Mesendoderm (in vitro differentiated cells): ENCODE results near the gene PSAP.
A peak's percentile ranks its signal among the peaks of the same experiment; 100 is the strongest.
"Not testable (repeated sequence)": the region's sequence is repeated elsewhere in the genome, so short reads cannot be mapped to it uniquely, and the experiment has no call there.

ENCODE experiments used
- DNase-seq: peaks from one replicate; pipeline ENCODE4 v3.0.0; 2013
- H2AK5ac ChIP-seq: 2 replicates; pipeline ENCODE4 v1.6.1; 2013; ENCODE audit warnings: low read length, inconsistent platforms
- H2BK120ac ChIP-seq: 2 replicates; pipeline ENCODE4 v1.6.1; 2013; ENCODE audit warnings: low read depth, mild to moderate bottlenecking, low read length, moderate library complexity, mixed read lengths
- H2BK15ac ChIP-seq: replicated peaks from 2 replicates; pipeline ENCODE4 v1.6.1; 2013; ENCODE audit warnings: low read depth, mild to moderate bottlenecking, moderate library complexity
- H2BK5ac ChIP-seq: 2 replicates; pipeline ENCODE4 v1.6.1; 2013; ENCODE audit warnings: low read length, inconsistent platforms
- H3K18ac ChIP-seq: 2 replicates; pipeline ENCODE4 v1.6.1; 2013; ENCODE audit warnings: mild to moderate bottlenecking, low read length, mixed read lengths
- H3K23ac ChIP-seq: one replicate; pipeline ENCODE4 v1.6.1; 2013; ENCODE audit warnings: low read length
- H3K27ac ChIP-seq: 2 replicates; pipeline ENCODE4 v1.5.1; 2013; ENCODE audit warnings: low read depth, mild to moderate bottlenecking, inconsistent platforms, low read length, moderate library complexity
- H3K27me3 ChIP-seq: 2 replicates; pipeline ENCODE4 v1.6.1; 2013; ENCODE audit warnings: low read length, control low read depth, mild to moderate bottlenecking, inconsistent platforms; ENCODE audit not compliant: insufficient read depth, poor library complexity
- H3K36me3 ChIP-seq: 2 replicates; pipeline ENCODE4 v1.6.1; 2013; ENCODE audit warnings: low read length, inconsistent platforms; ENCODE audit not compliant: control insufficient read depth, insufficient read depth
- H3K4ac ChIP-seq: one replicate; pipeline ENCODE4 v1.6.1; 2013; ENCODE audit warnings: low read depth, mild to moderate bottlenecking, low read length, moderate library complexity
- H3K4me1 ChIP-seq: 2 replicates; pipeline ENCODE4 v1.6.1; 2013; ENCODE audit warnings: low read depth, low read length, inconsistent platforms; ENCODE audit not compliant: control insufficient read depth
- H3K4me2 ChIP-seq: 2 replicates; pipeline ENCODE4 v1.6.1; 2013; ENCODE audit warnings: low read length
- H3K4me3 ChIP-seq: 2 replicates; pipeline ENCODE4 v1.5.1; 2013; ENCODE audit warnings: mild to moderate bottlenecking, low read length
- H3K56ac ChIP-seq: one replicate; pipeline ENCODE4 v1.6.1; 2013; ENCODE audit warnings: low read length
- H3K79me1 ChIP-seq: 2 replicates; pipeline ENCODE4 v1.6.1; 2013; ENCODE audit warnings: low read length, inconsistent platforms
- H3K79me2 ChIP-seq: 2 replicates; pipeline ENCODE4 v1.6.1; 2013; ENCODE audit warnings: mild to moderate bottlenecking, low read length; ENCODE audit not compliant: control insufficient read depth, insufficient read depth
- H3K9ac ChIP-seq: 2 replicates; pipeline ENCODE4 v1.6.1; 2013; ENCODE audit warnings: low read length, inconsistent platforms
- H4K5ac ChIP-seq: one replicate; pipeline ENCODE4 v1.6.1; 2013; ENCODE audit warnings: low read length
- H4K8ac ChIP-seq: one replicate; pipeline ENCODE4 v1.6.1; 2013; ENCODE audit warnings: low read depth, mild to moderate bottlenecking, control low read depth, low read length, moderate library complexity
- WGBS: extraction: QIAGEN DNeasy Blood & Tissue Kit; methylation state at CpG from one replicate; pipeline ENCODE4 v1.1.7; 2013; ENCODE audit warnings: low lambda C conversion rate, missing lambda C conversion rate; ENCODE audit not compliant: insufficient coverage; ENCODE audit errors: extremely low coverage; 5-methylcytosine and 5-hydroxymethylcytosine counted together

PSAP gene

GRCh38 chr10:71878327-71879034 is 27.4 kb upstream of the PSAP start:
- Histone ChIP-seq H3K27ac (no peak overlapping the region), H3K4ac (no peak overlapping the region), H3K79me2 (no peaks in the 10 kb centered on the region), H2BK15ac (no peak overlapping the region), H3K23ac (no peak overlapping the region), H3K4me3 (no peak overlapping the region), H3K79me1 (no peaks in the 10 kb centered on the region), H3K9ac (peak overlapping the region; percentile 30), H3K27me3 (no peaks in the 10 kb centered on the region), H4K5ac (no peak overlapping the region), H3K36me3 (no peaks in the 10 kb centered on the region), H3K18ac (no peak overlapping the region), H3K4me2 (no peak overlapping the region), H3K4me1 (no peaks in the 10 kb centered on the region), H2BK120ac (no peak overlapping the region), H2BK5ac (no peak overlapping the region), H4K8ac (no peak overlapping the region), H3K56ac (peak overlapping the region; percentile 65), H2AK5ac (no peak overlapping the region)
- WGBS: no CpG with 5 or more reads among the region's 18 CpGs
- peak; percentile 77 for DNase-seq

DNA sequence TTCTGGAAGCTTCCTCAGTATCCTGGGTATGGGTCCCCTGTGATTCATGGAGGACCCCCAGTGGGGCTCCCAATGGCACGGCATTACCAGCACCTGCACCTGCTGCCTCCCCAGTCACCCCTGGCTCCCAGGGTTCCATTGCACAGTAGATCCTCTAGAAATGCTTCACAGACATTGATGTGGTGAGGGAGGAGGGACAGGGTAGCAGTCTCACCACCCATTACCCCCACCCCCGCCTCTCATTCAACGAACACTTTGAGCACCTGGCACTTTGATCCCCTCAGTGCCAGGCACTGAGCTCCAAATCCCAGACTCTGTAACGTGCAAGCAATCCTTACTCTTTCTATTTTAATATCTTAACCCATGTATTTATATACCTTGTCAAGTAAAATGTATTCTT is 26.8 kb upstream of the PSAP start:
- Histone ChIP-seq H2BK120ac (no peak overlapping the region), H2BK15ac (no peak overlapping the region), H4K8ac (no peak overlapping the region), H3K9ac (no peak overlapping the region), H3K4me3 (no peak overlapping the region), H3K4ac (no peak overlapping the region), H3K23ac (no peak overlapping the region), H3K18ac (no peak overlapping the region), H3K79me1 (no peaks in the 10 kb centered on the region), H3K4me1 (no peaks in the 10 kb centered on the region), H3K56ac (no peak overlapping the region), H3K4me2 (no peak overlapping the region), H2AK5ac (no peak overlapping the region), H3K36me3 (no peaks in the 10 kb centered on the region), H2BK5ac (no peak overlapping the region), H3K27ac (no peak overlapping the region), H4K5ac (no peak overlapping the region), H3K79me2 (no peaks in the 10 kb centered on the region), H3K27me3 (no peaks in the 10 kb centered on the region)
- WGBS: no CpG with 5 or more reads among the region's 4 CpGs
- no peak for DNase-seq

- not testable (repeated sequence) for H3K27me3 ChIP-seq, H3K4me3 ChIP-seq, DNase-seq, H3K36me3 ChIP-seq, H3K9ac ChIP-seq, H2AK5ac ChIP-seq, H2BK15ac ChIP-seq, H2BK120ac ChIP-seq, H3K18ac ChIP-seq, H4K8ac ChIP-seq, H3K23ac ChIP-seq, H3K4me2 ChIP-seq, H3K27ac ChIP-seq, H3K79me1 ChIP-seq, H3K79me2 ChIP-seq, H3K4me1 ChIP-seq, H3K4ac ChIP-seq, H2BK5ac ChIP-seq, H4K5ac ChIP-seq, H3K56ac ChIP-seq
- no CpG with 5 or more reads among the region's 13 CpGs for WGBS
Observed at GRCh38 chr10:71874680-71875354, 23.8 kb upstream of the PSAP start.

DNA sequence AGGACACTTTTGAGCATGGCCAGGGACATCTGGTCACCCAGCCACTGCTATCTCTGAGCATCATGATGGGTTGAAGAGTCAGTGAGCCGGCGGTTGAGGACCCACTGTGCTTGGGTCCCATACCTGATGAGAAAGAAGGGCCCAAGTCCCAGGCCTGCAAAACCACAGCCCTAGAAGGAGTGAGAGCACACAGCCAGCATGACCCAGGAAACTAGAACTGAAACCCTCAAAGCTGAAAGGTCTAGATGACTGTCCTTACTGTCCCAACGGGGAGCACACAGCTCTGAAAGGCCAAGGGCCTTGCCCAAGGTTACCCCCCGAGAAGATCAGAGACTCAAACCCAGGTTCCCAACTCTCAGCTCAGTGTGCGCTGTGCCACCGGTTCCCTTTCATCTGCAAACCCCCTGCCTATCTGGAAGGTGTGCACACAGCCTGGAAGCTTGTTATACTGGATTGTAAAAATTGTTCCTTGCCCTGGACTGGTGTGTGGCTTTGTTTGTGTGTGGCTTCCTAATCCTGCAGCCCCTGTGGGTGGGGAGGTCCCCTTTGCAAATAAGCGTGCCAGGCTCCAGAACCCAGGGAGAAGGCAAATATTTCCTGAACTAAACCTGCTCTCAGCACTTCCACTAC is 22.6 kb upstream of the PSAP start:
- Histone ChIP-seq H3K9ac (no peak overlapping the region), H3K56ac (no peak overlapping the region), H4K5ac (no peak overlapping the region), H2BK120ac (no peak overlapping the region), H4K8ac (no peak overlapping the region), H3K4ac (no peak overlapping the region), H2BK5ac (no peak overlapping the region), H3K36me3 (no peaks in the 10 kb centered on the region), H3K4me3 (no peak overlapping the region), H3K4me2 (no peak overlapping the region), H3K27ac (no peak overlapping the region), H2BK15ac (no peak overlapping the region), H3K18ac (no peak overlapping the region), H3K23ac (no peak overlapping the region), H3K79me2 (no peaks in the 10 kb centered on the region), H2AK5ac (no peak overlapping the region), H3K27me3 (no peaks in the 10 kb centered on the region), H3K4me1 (no peaks in the 10 kb centered on the region), H3K79me1 (no peaks in the 10 kb centered on the region)
- DNase-seq: no peak
- no CpG with 5 or more reads among the region's 7 CpGs for WGBS

- H4K5ac ChIP-seq, H3K9ac ChIP-seq, H2BK15ac ChIP-seq, H3K27me3 ChIP-seq, H3K18ac ChIP-seq, H3K79me1 ChIP-seq, H2AK5ac ChIP-seq, H3K79me2 ChIP-seq, H3K4me1 ChIP-seq, H3K23ac ChIP-seq, H3K4me2 ChIP-seq, H3K56ac ChIP-seq, H2BK5ac ChIP-seq, H3K4me3 ChIP-seq, H4K8ac ChIP-seq, H3K36me3 ChIP-seq, DNase-seq, H2BK120ac ChIP-seq, H3K27ac ChIP-seq, H3K4ac ChIP-seq: not testable (repeated sequence)
- WGBS: no CpG with 5 or more reads among the region's 32 CpGs
Observed at GRCh38 chr10:71869601-71870000, 18.6 kb upstream of the PSAP start.
